CD4-positive, alpha-beta T cell treated with Interleukin-2 at 100 ng/mL for 4 hours (primary cell): Measurements from ENCODE around the gene XIRP1.

Source experiments
- DNase-seq: peaks from one replicate; pipeline ENCODE4 v3.0.0-alpha.2; 2020; ENCODE audit warnings: low spot score

XIRP1 gene

DNA sequence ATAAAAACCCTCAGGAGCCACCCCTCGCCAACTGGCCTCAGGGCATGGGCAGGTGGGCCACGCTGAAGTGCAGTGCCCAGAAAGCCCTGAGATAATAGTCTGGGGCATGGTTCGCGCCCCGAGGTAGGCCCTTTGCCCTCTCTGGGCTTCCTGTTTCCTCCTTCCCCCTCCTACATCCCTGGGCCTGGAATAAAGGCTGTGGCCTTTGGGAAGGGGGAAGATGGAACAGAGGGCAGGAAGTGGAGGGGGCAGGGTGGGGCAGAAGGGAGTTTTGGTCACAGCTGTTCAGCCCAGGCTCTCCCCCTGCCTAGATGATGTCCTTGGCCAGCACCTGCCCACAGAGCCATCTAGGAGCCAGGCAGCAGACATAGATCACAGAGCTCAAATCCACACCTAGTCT, 50.3 kb downstream of the XIRP1 start:
- no peak for DNase-seq

DNA sequence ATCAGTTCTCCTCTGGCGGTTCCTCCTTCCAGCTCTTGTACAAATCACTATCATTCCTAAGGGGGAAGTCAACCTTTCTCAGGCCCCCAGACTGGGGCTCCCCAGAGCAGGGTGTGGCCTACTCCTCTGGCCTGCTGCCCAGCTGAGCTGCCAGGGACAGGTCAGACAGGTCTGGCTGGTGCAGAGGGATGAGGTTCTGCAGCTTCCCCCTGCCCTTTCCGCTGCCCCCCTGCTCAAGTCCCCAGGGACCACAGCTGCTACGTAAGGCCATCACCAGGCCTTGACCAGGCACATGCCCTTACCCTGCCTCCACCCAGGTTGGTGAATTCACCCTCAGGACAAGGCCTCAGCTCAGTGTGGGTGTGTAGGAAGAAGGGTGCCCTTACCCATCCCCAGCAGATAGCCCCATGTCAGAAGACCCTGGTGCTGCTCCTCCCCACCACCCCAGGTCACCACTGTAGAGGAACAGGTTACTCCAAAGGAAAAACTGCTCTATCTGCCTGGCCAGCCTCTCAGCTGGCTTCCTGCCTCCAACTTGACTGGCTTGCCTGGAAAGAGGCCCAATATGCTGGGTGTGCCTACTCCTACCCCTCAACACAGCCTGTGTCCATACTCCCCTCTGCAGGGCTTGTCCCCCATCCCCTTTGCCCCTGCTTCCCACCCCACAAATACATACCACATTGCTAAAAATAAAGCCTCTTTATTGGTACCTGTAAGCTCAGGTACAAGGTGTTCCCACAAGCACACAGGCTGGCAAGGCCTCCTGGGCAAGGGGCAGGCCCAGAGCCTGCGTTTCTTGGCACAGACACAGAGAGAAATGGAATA, 51.0 kb downstream of the XIRP1 start:
- DNase-seq, result no peak

DNA sequence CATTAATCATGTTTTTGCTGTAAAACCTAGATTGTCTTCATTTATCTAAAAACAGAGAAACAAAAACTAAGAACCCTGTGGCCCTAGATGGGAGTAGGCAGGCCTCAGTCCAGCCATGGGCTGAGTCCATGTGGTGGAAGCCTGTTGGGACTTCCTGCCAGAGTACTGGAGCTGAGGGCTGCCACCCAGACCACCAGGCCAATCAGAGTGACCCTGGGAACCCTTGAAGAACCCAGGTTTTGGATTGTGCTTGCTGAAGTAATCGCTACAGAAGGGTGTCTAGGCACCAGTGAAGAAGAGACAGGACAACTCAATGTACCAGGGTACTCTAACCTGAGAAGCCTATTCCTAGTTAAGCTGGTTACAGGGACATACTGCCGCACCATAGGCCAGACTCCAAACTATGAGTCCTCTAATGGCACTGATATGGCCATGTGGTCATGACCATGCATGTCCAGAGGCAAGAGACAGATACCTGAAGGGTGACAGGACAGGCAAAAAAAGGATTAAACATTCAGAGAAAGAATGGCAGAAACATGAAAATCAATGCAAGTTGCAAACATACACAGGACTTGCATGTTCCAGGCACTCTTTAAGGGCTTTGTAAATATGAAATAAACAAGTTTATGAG, 51.9 kb downstream of the XIRP1 start:
- DNase-seq, result no peak

DNA sequence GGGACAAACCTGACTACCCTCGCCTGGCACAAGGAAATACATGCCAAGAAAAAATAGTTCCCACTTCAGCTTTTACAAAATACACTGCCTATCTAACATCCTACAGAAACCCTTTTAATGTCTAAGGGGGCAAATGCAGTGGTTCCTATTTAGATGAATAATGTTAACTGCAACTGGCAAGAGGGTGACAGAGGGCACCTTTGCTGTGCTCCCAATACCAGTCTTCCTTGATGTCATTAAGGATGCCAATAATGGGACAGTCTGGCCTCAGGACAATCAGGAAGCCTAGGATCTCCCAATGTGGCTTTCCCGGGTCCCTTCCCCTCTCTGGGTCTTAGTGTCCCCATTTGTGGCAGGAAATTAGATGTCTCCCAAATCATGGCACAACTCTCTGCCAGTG, 53.0 kb downstream of the XIRP1 start:
- DNase-seq, result no peak

DNA sequence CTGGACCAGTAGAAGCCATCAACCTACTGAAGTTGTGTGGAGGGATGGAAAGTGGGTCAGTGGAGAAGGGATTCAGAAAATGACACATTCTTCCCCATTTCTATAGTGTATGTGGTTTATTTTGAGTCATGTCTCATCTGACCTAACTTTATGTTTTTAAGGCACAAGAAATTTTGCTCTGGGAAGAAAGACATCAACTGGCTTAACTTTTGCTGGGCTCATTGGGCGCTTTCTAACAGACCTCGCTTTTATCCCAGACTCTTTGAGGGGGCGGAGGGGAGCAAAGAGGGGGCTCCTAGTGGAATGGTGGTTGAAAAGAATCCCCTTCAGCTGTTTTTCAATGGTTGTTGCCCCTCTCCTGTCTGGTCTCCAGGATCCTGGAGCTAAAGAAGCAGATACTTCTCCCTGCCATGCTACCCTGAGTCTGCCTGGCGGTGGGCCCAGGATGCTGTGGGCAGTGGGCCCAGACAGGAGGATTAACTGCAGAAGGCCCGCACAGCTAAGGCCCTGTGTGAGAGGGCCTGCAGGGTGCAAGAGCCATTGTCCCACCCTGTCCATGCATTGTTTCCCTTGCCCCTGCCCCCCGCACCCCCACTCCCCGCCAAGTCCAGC, 53.5 kb downstream of the XIRP1 start:
- DNase-seq, result no peak

DNA sequence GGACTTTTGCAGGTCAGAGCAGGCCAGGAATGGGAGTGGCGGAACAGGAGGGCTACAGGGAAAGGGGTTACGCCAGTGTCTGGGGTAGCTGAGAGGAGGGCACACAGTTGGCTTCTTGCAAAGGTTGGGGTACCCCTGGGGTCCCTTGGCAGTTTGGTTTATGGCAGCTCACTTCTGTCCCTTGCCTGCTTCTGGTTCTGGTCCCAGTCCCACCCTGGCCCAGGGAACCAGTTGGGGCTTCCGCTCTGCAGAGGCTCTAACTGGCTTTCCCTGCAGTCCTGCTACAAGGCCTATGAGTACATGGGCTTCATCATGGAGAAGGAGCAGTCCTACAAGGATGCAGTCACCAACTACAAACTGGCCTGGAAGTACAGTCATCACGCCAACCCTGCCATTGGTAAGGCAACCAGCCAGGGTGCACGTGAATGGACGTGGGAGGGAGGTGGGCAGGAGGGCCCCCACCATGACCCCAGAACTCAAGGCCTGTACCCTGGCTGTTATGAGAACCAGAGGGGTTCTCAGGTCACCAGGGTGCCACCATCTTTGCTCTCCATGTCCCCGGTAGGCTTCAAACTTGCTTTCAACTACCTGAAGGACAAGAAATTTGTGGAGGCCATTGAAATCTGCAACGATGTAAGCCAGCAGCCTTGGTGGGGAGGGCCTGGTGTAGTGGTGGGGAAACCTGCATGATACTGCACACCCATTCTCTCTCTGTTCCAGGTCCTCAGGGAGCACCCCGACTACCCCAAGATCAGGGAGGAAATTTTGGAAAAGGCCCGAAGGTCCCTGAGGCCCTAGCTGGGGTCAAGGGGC, 54.2 kb downstream of the XIRP1 start:
- DNase-seq, result no peak

DNA sequence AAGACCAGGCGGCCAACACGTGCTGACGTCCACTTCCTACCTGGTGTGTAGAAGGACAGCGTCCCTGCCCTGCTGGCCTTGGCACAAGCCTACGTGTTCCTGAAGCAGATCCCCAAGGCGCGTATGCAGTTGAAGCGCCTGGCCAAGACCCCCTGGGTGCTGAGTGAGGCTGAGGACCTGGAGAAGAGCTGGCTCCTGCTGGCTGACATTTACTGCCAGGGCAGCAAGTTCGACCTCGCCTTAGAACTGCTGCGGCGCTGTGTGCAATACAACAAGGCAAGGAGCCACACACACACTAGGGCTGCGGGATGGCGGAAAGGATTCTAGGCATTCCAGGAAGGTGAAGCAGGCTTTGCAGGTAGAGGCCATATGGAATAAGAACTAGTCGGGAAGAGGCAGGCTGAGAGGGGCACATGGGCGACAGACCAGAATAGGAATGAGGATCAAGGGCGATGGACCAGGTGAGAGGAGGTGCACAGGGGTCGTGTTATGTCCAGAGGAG, 54.9 kb downstream of the XIRP1 start:
- DNase-seq, result no peak

DNA sequence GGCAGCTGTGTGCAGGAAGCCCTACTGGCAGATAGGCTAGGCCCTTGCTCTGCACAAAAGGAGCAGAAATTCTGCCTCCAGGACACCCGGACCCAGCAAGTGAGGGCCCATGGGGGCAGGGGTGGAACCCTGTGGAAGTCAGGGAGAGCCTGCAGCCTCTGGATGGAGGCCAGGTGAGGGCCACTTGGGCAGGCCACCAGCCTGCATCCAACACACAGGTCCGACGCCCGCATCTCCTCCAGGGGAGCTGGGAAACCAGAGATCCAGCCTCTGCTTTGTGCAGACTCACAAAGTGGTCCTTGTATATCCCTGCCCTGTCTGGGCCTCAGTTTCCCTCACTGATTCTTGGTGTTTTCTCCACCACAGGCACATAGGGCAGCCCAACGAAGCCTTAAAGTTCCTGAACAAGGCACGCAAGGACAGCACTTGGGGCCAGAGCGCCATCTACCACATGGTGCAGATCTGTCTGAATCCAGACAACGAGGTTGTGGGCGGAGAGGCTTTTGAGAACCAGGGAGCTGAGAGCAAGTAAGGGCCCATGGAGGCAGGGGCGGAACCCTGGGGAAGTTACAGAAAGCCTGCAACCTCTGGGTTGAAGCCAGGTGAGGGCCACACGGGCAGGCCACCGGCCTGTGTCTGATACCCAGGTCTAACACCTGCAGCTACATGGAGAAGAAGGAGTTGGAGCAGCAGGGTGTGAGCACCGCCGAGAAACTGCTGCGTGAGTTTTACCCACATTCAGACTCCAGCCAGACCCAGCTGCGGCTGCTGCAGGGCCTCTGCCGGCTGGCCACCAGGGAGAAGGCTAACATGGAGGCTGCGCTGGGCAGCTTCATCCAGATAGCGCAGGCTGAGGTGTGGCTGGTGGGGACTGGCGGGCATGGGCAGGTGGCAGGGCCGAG, 55.6 kb downstream of the XIRP1 start:
- DNase-seq, result no peak

DNA sequence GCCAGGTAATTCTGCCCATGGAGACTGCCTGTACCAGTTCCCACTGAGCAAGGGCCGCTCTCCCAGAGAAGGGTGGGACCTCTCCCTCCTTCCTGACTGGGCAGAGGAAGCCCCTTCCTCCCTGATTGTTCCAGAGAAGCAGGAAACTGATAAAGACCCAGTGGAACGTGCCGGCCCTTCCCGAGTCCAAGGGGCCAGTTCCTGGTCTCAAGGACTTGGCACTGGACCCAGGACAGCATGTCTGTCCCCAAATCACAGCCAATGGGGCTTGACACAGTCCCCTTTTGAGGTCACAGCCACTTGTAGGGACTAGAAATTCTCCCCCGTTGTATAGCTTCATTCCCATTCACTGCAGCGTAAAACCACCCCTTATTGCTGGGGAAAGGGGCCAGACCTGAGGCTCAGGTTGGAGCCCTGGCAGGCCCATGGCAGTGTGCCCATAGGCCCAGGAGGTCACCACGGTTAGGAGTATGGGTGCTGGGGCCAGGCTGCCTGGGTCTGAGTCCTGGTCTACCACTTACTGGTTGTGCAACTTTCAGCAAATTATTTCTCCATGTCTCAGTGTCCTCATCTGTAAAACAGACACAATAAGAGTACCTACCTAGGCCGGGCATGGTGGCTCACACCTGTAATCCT, 57.1 kb downstream of the XIRP1 start:
- no peak for DNase-seq

DNA sequence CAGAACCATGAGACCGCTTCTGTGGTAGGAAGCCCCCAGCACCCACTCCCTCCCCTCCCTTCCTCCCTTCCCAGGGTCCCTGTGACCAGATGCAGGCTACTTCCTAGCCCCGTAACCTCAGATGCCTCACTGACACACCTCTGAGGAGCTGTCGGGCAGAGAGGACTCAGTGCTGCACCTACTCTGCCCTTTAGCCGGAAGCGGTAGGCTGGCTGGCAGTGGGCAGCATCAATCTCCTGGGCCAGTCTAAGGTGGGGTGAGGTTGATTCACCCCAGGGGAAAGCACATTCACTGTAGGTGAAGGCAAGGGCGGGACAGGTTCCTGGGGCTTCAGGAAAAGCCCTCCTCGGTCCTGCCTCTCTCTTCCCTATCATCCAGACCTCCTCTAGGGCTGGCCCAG, 58.1 kb downstream of the XIRP1 start:
- DNase-seq, result no peak

DNA sequence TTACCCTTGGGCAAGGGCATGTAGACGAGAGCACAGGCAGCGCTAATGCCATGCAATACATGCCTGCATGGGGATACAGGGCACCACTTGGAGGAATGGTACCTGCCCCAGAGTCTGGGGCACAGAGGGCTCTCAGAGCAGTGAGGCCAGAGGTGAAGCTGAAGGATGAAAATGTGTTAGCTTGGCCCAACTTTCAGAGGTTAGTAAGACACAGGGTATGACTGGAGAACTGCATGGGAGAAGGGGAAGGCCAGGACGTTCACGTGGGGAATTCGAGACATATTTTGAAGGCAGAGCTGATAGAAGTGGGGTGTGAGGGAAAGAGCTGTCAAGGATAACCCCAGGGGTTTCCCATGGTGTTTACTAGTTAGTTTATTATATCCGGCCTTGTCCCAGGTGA, 58.6 kb downstream of the XIRP1 start:
- no peak for DNase-seq
